Astrocyte (in vitro differentiated cells and primary cell): Measurements from ENCODE around the gene NLRX1. TPM values are rescaled to one million over a fixed set of nuclear protein-coding genes. Genes with fewer than 3 reads are reported as not detected.

Experiments used
- DNase-seq: peaks from one replicate; pipeline ENCODE4 v3.0.0-alpha.2; 2010; ENCODE audit warnings: low read depth
- FAIRE-seq: peaks from 2 replicates; lab custom pipeline; 2011; peaks lifted over from hg19 to GRCh38; lab: Jason Lieb, UNC
- H2AFZ ChIP-seq: 2 replicates; pipeline ENCODE4 v1.6.0; 2012; ENCODE audit warnings: low read depth, low read length, inconsistent platforms
- H3K27ac ChIP-seq: 2 replicates; pipeline ENCODE4 v1.5.1; 2011; ENCODE audit warnings: low read depth, low read length, inconsistent platforms
- H3K27me3 ChIP-seq: 2 replicates; pipeline ENCODE4 v1.6.0; 2011; ENCODE audit warnings: low read length, inconsistent platforms; ENCODE audit not compliant: insufficient read depth
- H3K36me3 ChIP-seq: 2 replicates; pipeline ENCODE4 v1.5.1; 2011; ENCODE audit warnings: low read length, inconsistent platforms; ENCODE audit not compliant: insufficient read depth
- H3K4me1 ChIP-seq: 2 replicates; pipeline ENCODE4 v1.5.1; 2011; ENCODE audit warnings: low read length, inconsistent platforms; ENCODE audit not compliant: insufficient read depth
- H3K4me2 ChIP-seq: 2 replicates; pipeline ENCODE4 v1.6.0; 2012; ENCODE audit warnings: low read length, inconsistent platforms
- H3K4me3 ChIP-seq: 2 replicates; pipeline ENCODE4 v1.5.1; 2011; ENCODE audit warnings: low read depth, mild to moderate bottlenecking, low read length, inconsistent platforms; ENCODE audit not compliant: insufficient read depth
- H3K79me2 ChIP-seq: 2 replicates; pipeline ENCODE4 v1.6.0; 2012; ENCODE audit warnings: mild to moderate bottlenecking, low read length, inconsistent platforms; ENCODE audit not compliant: insufficient read depth
- H3K9ac ChIP-seq: 2 replicates; pipeline ENCODE4 v1.6.0; 2012; ENCODE audit warnings: mild to moderate bottlenecking, low read length, inconsistent platforms
- H3K9me3 ChIP-seq: 2 replicates; pipeline ENCODE4 v1.5.1; 2012; ENCODE audit warnings: low read depth, mild to moderate bottlenecking, low read length, inconsistent platforms; ENCODE audit not compliant: insufficient read depth
- H4K20me1 ChIP-seq: 2 replicates; pipeline ENCODE4 v1.6.0; 2012; ENCODE audit warnings: low read length, inconsistent platforms; ENCODE audit not compliant: insufficient read depth
- H3K27ac Mint-ChIP-seq: one replicate; pipeline ENCODE4 v1.8.0; 2021; ENCODE audit warnings: mild to moderate bottlenecking, mixed read lengths; ENCODE audit not compliant: unreplicated experiment
- H3K27me3 Mint-ChIP-seq: one replicate; pipeline ENCODE4 v1.8.0; 2021; ENCODE audit warnings: low read depth, mixed read lengths; ENCODE audit not compliant: unreplicated experiment
- H3K36me3 Mint-ChIP-seq: one replicate; pipeline ENCODE4 v1.8.0; 2021; ENCODE audit warnings: low read depth, mixed read lengths; ENCODE audit not compliant: unreplicated experiment
- H3K4me1 Mint-ChIP-seq: one replicate; pipeline ENCODE4 v1.8.0; 2021; ENCODE audit warnings: low read depth, mixed read lengths; ENCODE audit not compliant: unreplicated experiment
- H3K4me3 Mint-ChIP-seq: one replicate; pipeline ENCODE4 v1.8.0; 2021; ENCODE audit warnings: mild to moderate bottlenecking, moderate library complexity, mixed read lengths; ENCODE audit not compliant: unreplicated experiment
- H3K9me3 Mint-ChIP-seq: one replicate; pipeline ENCODE4 v1.8.0; 2021; ENCODE audit warnings: mild to moderate bottlenecking, mixed read lengths; ENCODE audit not compliant: unreplicated experiment
- CTCF ChIP-seq: IDR thresholded peaks from 2 replicates; pipeline ENCODE4 v1.5.1; 2011; ENCODE audit warnings: low read depth, mild to moderate bottlenecking, inconsistent platforms, low read length, moderate library complexity; ENCODE audit not compliant: insufficient read depth
- EZH2 ChIP-seq: IDR thresholded peaks from 2 replicates; pipeline ENCODE4 v1.6.1; 2012; ENCODE audit warnings: mild to moderate bottlenecking, low read length, inconsistent platforms; ENCODE audit not compliant: insufficient read depth
- total RNA-seq: library from RNA; stranded (reverse); gene quantifications from 2 replicates; pipeline ENCODE4 v1.2.1, GENCODE V29; 2021

NLRX1 gene
- total RNA-seq, 1 donor from 2014 or later: 6.3 TPM

GRCh38 chr11:119155733-119156492, 12.6 kb upstream of the NLRX1 start:
- Histone ChIP-seq H3K4me1 (no peaks in the 10 kb centered on the region), H2AFZ (no peak overlapping the region), H3K9ac (no peak overlapping the region), H3K79me2 (no peaks in the 10 kb centered on the region), H3K27ac (no peak overlapping the region), H3K27me3 (peaks cover 4% of the 10 kb centered on the region), H4K20me1 (no peaks in the 10 kb centered on the region), H3K4me3 (no peak overlapping the region), H3K36me3 (no peaks in the 10 kb centered on the region), H3K9me3 (no peaks in the 10 kb centered on the region), H3K4me2 (no peak overlapping the region)
- FAIRE-seq (no peak), DNase-seq (no peak)
- H3K9me3 Mint-ChIP-seq: no peaks in the 10 kb centered on the region
- H3K4me1 Mint-ChIP-seq: no peaks in the 10 kb centered on the region
- peaks cover 63% of the 10 kb centered on the region for H3K27me3 Mint-ChIP-seq
- no peak overlapping the region for H3K27ac Mint-ChIP-seq
- H3K36me3 Mint-ChIP-seq: peaks cover 2% of the 10 kb centered on the region
- no peak overlapping the region for H3K4me3 Mint-ChIP-seq
- TF ChIP-seq EZH2: no peak
- no peak for TF ChIP-seq CTCF

GRCh38 chr11:119156496-119156895, 12.0 kb upstream of the NLRX1 start:
- Histone ChIP-seq H3K4me3 (no peak overlapping the region), H3K27ac (no peak overlapping the region), H3K36me3 (no peaks in the 10 kb centered on the region), H3K9ac (no peak overlapping the region), H3K9me3 (no peaks in the 10 kb centered on the region), H3K79me2 (no peaks in the 10 kb centered on the region), H2AFZ (no peak overlapping the region), H4K20me1 (no peaks in the 10 kb centered on the region), H3K4me2 (no peak overlapping the region), H3K4me1 (no peaks in the 10 kb centered on the region), H3K27me3 (peaks cover 4% of the 10 kb centered on the region)
- H3K4me3 Mint-ChIP-seq: no peak overlapping the region
- H3K4me1 Mint-ChIP-seq: no peaks in the 10 kb centered on the region
- H3K36me3 Mint-ChIP-seq: peaks cover 2% of the 10 kb centered on the region
- H3K27ac Mint-ChIP-seq: no peak overlapping the region
- TF ChIP-seq EZH2 (no peak), CTCF (no peak)
- H3K9me3 Mint-ChIP-seq: no peaks in the 10 kb centered on the region
- DNase-seq (no peak), FAIRE-seq (no peak)
- peaks cover 62% of the 10 kb centered on the region for H3K27me3 Mint-ChIP-seq

GRCh38 chr11:119157063-119157462, 11.5 kb upstream of the NLRX1 start:
- TF ChIP-seq CTCF (no peak), EZH2 (no peak)
- Histone ChIP-seq H3K9ac (no peak overlapping the region), H3K27me3 (peaks cover 4% of the 10 kb centered on the region), H3K36me3 (no peaks in the 10 kb centered on the region), H3K27ac (no peak overlapping the region), H4K20me1 (no peaks in the 10 kb centered on the region), H3K9me3 (no peaks in the 10 kb centered on the region), H3K4me1 (no peaks in the 10 kb centered on the region), H3K4me3 (no peak overlapping the region), H3K4me2 (no peak overlapping the region), H3K79me2 (no peaks in the 10 kb centered on the region), H2AFZ (no peak overlapping the region)
- no peak overlapping the region for H3K27ac Mint-ChIP-seq
- H3K9me3 Mint-ChIP-seq: no peaks in the 10 kb centered on the region
- peaks cover 2% of the 10 kb centered on the region for H3K36me3 Mint-ChIP-seq
- H3K27me3 Mint-ChIP-seq: peaks cover 60% of the 10 kb centered on the region
- FAIRE-seq: no peak
- no peak overlapping the region for H3K4me3 Mint-ChIP-seq
- H3K4me1 Mint-ChIP-seq: no peaks in the 10 kb centered on the region
- DNase-seq: no peak
